Measurements from ENCODE around the gene OR4E2.
A peak's percentile ranks its signal among the peaks of the same experiment; 100 is the strongest.
"Not testable (repeated sequence)": the region's sequence is repeated elsewhere in the genome, so short reads cannot be mapped to it uniquely, and the experiment has no call there.

OR4E2 gene

DNA sequence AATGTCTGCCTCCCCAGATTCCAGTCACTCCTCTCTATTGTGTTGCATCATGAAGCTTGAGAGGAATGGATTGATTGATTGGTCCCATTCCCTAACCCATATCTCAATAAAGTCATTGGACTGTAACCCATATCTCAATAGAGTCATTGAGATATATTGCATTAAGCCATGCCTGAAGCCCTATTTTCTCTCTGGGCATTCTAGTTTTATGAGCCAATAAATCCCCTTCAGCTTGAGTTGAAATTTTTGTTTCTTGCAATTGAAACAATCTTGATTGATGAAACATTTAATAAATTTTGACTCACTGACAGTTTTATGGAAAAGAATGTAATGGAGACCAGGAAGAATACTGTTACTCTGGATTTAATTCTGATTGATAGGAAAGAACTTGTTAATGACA, 40.8 kb downstream of the OR4E2 start:
- no peak for DNase-seq (ENCODE audit: low spot score)

DNA sequence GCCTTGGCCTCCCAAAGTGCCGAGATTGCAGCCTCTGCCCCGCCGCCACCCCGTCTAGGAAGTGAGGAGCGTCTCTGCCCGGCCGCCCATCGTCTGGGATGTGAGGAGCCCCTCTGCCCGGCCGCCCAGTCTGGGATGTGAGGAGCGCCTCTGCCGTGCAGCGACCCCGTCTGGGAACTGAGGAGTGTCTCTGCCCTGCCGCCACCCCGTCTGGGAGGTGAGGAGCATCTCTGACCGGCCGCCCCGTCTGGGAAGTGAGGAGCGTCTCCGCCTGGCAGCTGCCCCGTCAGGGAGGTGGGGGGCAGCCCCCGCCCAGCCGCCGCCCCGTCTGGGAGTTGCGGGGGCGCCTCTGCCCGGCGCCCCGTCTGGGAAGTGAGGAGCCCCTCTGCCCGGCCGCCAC, 44.0 kb downstream of the OR4E2 start:
- DNase-seq (ENCODE audit: low spot score) = not testable (repeated sequence)

DNA sequence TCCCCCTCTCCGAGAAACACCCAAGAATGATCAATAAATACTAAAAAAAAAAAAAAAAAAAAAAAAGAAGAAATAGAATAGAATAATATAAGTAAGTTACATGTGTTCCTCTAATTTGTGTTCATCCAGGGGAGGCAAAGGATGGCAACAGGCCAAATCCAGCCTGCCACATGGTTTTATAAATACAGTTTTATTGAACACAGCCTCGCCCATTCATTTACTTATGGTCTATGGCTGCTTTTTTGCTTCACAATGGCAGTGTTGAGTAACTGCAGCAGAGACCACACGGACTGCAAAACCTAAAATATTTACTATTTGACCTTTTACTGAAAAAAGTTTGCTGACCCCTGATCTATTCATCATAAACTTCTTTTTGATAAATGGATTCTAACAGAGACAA, 44.9 kb downstream of the OR4E2 start:
- DNase-seq (ENCODE audit: low spot score) = not testable (repeated sequence)

DNA sequence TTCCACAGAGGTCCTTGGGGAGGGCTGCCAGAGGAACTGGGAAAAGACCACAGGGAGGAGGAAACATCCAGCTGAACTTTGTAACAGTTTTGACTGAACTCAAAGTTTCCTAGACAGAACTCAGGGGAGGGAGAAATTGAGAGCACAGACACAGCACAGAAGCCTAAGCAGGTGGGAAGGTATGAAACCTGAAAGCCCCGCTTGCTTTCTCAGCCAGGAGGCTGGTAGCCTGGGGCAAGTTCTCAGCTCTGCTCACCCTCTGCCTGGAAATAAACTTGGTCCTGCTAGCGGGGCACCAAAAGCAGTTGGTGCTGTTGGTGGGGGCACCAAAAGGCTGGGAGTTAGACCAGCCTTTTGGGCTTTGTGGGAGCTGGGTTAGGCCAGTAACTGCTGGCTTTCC, 45.9 kb downstream of the OR4E2 start:
- DNase-seq (ENCODE audit: low spot score) = no peak

DNA sequence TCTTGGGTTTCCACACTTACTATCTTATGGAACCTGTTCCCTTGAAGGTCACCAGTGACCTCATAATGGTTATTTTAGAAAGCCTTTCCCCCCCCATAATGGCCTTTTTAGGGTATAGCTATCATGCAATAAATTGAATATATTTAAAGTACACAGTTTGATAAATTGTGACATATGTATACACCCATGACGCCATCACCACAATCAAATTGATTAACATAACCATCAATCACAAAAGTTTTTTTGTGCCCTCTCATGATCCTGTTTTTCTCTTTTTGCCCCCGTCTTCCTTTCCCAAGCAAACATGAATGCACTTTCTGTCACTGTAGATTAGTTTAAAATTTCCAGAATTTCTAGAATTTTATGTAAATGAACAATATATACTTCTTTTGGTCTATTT, 48.7 kb downstream of the OR4E2 start:
- no peak for DNase-seq (ENCODE audit: low spot score)

DNA sequence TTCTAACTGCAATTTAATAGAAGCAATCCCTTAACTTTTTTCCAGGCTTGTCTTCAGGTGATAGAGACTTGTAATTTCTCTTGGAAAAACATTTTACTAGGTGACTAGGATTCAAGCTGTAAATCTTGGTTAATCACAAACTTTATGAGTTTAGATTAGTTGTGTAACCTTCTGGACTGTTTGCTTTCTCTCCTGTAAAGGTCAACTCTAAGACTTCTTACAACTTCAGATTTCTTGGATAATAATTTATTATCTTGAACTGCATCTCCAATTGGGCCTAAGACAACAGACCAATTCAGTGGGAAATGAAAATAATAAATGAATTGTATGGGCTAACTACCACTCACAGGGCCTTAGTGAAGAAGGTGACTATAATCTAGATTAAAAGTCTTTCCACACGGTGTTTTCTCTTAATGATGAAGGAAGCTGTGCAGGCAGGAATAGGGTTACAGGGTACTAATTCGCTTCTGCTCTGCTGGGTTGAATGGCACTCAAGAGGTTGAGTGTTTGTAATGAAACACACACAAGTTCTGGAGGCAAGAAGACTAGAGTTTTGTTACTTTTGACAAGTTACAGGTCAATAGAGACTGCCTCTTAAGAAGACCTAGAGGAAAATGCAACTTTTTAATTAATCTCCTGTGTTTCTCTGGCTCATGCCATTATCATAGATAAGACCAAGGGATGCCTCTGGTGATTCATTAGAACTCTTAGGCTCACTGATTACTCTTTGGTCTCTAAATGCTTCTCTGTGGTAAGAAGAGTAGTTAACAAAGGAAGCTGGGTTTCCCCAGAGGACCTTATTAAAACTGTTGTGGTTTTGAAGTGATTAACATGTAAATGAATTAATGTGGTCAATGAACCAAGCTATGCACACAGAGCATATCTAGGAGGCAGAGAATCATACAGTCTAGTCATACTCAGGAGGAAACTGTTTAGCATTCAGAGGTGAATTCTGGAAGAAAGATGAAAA, 50.0 kb downstream of the OR4E2 start:
- DNase-seq (ENCODE audit: low spot score) = no peak

DNA sequence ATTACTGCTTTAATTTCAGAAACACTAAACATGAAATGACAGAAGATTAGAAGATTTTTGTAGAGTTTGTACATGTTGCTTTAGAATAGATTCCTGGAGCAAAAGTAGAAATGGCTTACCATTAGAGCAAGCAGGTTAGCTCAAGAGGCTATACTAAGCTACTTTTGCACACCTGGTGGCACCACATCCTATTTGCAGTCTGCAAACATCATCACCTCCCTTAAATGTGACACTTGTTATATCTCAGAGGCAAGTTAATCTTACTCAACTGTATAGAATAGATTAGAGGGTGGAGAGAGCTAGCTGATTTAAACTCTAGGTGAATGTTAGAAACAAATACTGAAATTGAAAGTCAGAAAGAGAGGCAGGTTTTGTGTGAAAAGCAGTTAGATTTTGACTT, 50.7 kb downstream of the OR4E2 start:
- no peak for DNase-seq (ENCODE audit: low spot score)

DNA sequence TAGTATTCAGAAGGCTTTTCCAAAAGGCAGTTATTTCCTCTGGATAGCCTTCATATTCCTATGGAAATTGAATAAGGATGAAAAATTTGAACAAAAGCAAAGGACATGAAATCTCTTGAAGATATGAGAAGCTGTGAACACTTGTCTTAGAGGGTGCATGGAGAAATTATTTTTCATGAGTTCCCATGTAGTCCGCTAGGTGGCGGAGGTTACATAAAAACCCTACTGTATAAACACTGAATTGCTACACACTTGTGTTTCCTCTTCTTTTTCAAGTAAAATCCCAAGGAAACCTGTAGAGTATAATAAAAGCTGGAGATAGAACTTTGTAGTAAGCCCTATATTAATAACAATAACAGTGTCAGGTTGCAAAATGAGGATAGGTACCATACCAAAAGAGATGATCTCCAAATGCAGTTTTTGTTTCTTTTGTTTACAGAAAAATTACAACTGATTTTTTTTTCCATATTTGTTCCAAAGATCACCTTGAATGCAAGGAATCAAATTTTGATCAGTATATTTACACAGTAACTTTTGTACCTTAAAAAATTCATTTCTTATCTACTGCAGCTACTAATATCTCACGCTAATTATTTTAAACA, 57.8 kb downstream of the OR4E2 start:
- peak; percentile 40 for DNase-seq (ENCODE audit: low spot score)

DNA sequence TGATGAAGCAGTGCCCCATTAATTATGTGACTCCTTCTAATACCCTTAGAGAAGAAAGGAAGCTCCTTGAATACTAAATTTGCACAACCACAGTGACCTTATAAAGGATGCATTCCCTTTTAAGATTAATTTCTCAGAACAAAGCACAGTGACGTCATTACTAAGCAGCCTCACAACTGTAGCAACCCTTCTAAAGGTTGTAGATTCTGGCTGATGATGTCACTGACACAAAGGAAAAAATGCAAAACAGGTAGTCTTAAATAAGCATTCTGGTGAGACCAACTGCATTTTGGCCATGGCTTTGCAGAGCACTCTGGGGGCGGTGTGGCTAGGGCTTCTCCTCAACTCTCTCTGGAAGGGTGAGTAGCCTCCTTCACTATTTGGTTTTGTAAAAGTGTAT, 58.4 kb downstream of the OR4E2 start:
- no peak for DNase-seq (ENCODE audit: low spot score)

DNA sequence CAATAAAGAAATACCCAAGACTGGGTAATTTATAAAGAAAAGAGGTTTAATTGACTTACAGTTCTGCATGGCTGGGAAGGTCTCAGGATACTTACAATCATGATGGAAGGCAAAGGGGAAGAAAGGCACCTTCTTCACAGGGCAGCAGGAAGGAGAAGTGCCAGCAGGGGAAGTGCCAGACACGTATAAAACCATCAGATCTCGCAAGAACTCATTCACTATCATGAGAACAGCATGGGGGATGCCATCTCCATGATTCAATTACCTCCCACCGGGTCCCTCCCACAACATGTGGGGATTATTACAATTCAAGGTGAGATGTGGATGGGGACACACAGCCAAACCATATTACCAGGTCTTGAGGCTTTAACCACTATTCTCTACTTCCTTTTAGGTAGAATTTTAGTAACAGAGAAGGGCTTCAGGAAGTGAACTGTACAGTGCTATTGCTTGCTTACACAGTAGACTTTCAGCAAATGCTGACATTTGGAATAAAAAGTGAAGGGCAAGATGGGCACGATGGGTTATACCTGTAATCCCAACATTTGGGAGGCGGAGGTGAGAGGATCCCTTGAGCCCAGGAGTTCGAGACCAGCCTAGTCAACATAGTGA, 60.8 kb downstream of the OR4E2 start:
- DNase-seq (ENCODE audit: low spot score) = no peak

Small RNA genes within 50 kb of the gene (small RNA-seq; reads per million reads assigned to genes)
- gene AC243972.3 = 0 reads per million in 2 experiments
